NCI-H2171 (cell line): ENCODE data around the gene CEACAM21.

Experiments used
- DNase-seq: peaks from one replicate; lab custom pipeline; 2025; lab: John Stamatoyannopoulos, UW

The CEACAM21 gene

DNA sequence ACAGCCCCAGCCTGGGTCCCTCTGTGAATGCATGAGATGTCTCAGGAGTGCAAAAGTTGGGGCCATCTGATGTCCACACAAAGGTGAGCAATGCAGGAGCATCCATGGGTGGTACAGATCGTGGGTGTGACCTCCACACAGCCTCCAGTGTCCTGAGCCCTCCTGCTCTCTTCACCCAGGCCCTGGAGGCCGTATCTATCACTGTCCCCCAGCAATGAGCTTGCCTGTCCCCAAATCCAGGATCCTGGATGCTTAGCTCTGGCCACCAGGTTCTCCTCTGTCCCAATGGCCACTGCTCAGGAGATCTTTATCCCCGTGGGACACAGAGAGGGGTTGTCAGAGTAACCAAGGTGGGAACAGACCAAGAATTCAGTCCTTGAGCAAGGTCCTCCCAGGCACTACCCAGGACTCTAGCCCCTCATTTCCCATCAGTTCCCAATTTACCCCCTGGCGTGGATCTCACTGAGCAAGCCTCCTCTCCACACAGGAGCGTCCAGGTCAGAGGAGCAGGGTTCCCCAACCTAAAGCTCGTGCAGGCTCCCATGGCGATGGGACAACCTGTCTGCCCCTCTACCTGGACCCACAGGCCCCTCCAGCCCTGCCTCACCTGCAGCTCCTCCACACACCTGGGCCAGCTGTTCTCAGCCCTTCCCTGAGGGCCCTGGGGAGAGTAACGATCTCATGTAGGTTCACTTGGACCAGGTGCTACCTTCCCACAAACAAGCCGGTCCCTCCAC, 11.3 kb downstream of the CEACAM21 start:
- no peak for DNase-seq

GRCh38 chr19:41587838-41588210, 11.9 kb downstream of the CEACAM21 start:
- DNase-seq = no peak

DNA sequence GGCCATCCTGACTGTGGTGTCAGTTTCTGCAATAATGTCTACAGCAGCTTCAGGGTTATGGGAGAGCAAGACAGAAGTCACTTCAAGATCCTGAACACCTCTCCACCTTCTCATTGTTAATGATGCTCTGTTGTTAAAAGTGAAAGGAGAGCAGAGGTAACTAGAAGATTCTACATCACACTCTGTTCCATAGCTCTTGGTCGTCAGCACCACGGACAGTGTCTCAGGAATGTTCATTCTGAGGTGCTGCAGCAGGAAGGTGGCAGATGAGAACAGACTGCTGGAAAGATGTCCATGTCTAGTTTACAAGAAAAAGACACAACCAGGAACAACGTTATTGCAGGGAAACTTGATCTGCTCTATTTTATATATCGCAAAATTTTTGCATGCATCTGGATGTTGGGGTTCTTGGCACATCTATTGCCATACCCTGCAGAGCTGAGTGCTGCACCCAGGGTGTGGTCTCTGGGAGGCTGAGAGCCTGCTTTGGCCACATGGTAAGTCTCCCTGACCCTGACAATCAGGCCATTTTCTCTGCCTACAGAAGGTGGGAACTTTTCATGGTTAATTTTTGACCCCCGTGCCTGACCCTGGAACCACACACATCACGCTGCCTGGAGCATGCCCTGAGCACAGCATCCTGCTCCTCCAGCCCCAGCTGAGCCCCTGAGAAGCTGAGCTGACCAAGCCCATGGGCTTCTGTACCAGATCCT, 12.7 kb downstream of the CEACAM21 start:
- DNase-seq = no peak

GRCh38 chr19:41589371-41589770, 13.4 kb downstream of the CEACAM21 start:
- DNase-seq = no peak

- DNase-seq = no peak
Observed at GRCh38 chr19:41590936-41591335, 15.0 kb downstream of the CEACAM21 start.

DNA sequence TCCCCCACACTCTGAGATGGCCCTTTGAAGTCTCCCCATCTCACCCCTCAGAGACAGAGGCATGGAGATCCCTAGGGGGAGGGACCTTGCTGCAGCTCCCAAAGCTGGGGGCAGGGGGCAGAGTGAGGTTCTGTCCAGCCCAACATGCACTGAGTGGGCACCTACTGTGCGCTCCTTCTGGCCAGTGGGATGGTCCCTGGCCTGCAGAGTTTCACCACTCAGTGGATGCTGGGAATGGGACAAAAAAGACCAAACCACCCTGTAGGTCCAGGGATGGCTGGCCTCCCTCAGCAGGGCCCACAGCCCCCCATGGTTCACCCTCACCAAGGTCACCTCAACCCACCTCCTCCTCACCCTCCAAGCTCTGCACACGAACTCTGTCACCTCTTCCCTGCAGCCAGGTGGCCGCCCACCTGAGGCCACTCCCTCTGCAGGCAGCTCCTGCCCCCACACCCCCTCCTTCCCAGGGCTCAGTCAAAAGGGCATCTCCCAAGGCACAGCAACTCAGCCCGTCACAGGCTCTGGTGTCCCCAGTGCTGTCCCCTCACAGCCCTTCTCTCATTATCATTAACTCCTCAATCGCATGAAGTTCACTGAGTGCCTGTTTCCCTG, 16.1 kb downstream of the CEACAM21 start:
- no peak for DNase-seq

GRCh38 chr19:41595258-41595889, 19.4 kb downstream of the CEACAM21 start:
- DNase-seq = peak; percentile 18

GRCh38 chr19:41595890-41596280, 19.9 kb downstream of the CEACAM21 start:
- DNase-seq = no peak

GRCh38 chr19:41597600-41598041, 21.7 kb downstream of the CEACAM21 start:
- DNase-seq = peak; percentile 20

- no peak for DNase-seq
Observed at GRCh38 chr19:41599175-41599966, 23.4 kb downstream of the CEACAM21 start.

DNA sequence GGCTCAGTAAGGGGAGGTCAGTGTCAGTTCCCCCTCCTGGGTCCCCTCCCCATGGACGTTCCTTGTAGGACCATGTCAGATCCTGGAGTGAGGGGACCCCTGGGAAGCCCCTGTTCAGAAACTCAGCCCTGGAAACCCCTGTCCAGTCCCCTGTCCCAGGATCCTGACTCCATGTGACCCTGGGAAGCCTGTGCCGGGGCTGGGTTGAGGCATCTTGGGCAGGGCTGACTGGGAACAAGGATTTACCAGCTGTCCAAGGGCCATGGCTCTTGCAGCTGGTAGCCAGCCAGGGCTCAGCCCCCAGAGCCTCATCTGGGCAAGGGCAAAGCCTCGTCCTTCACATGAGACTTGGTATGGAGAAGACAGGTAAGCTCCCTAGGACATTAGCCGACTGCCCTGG, 25.8 kb downstream of the CEACAM21 start:
- DNase-seq = no peak

DNA sequence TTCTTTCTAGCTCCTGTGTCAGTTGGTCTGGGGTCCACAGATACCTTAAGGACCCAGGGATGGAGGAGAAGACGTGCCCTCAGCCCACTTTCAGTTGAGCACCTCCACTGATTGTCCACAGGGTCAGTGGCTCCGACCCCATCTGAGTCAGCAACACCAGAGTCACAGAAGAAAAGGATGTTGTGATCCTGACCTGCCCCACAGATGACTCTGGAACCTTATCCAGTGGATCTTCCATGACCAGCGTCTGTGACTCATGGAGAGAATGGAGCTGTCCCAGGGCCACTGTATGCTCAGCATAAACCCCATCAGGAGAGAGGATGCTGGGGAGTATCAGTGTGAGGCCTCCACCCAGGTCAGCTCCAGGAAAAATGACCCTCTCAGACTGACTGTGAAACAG, 28.9 kb downstream of the CEACAM21 start:
- no peak for DNase-seq

DNA sequence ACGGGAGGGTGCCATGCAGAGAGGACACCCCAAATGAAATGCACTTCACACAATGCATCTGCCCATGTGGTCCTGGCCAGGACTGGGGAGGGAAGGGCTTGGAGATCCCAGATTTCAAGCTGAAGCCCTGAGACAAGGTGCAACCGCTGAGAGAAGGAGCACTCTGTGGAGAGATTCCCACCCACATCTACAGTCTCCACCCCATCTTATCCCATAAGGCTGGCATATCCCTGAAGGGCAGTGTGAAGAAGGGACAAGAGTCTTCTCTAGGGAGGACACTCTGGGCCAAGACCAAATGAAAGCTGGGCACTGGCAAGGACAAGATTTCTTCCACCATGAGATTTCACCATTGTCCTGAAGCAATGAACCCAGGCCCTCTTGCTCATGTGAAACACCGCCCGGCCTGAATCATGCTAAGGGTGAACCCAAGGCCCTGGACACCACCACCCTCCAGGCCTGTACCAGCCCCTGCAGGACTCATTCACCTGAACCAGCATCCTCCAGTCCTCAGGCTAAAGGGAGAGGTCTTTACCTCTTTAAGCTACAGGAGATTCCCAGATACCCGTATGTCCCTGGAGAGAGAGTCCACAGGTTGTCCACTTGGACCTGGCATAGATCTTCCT, 30.4 kb downstream of the CEACAM21 start:
- DNase-seq = no peak

- no peak for DNase-seq
Observed at GRCh38 chr19:41607668-41608067, 31.7 kb downstream of the CEACAM21 start.

- DNase-seq = no peak
Observed at GRCh38 chr19:41610789-41611188, 34.8 kb downstream of the CEACAM21 start.

GRCh38 chr19:41612483-41612882, 36.5 kb downstream of the CEACAM21 start:
- no peak for DNase-seq

DNA sequence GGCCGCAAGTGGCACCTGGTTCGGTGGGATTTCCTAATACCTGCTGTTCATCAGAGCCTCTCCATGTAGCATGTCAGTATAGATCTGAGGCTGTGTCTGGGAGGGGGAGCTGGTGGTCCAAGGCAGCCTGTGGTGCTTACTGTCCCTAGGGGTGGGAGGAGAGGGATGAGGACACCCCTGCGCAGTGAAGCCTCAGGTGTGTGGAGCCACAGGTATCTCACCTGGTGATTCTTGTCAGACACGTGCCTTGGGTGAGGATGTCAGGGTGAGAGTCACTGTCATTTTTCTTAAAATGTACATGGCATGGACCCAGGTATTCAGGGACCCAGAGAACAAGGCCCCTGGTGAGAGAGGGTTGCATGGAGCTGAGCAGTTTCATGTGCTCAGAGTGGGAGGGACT, 39.2 kb downstream of the CEACAM21 start:
- DNase-seq = no peak

GRCh38 chr19:41616792-41617621, 41.0 kb downstream of the CEACAM21 start:
- DNase-seq = no peak

- no peak for DNase-seq
Observed at GRCh38 chr19:41617941-41618730, 42.2 kb downstream of the CEACAM21 start.
